GM10266 (cell line): ENCODE data around the gene SORCS1.
"Not testable (repeated sequence)": the region's sequence is repeated elsewhere in the genome, so short reads cannot be mapped to it uniquely, and the experiment has no call there.

Experiments used
- DNase-seq: peaks from one replicate; pipeline ENCODE4 v3.0.0; 2012; ENCODE audit errors: extremely low spot score
- TF ChIP-seq, protein P1 (sequence below): IDR thresholded peaks from 2 replicates; pipeline ENCODE4 v1.5.1; 2012; ENCODE audit warnings: mild to moderate bottlenecking, low read depth; ENCODE audit not compliant: control insufficient read depth, insufficient read depth; ENCODE audit errors: missing control alignments

SORCS1 gene

DNA sequence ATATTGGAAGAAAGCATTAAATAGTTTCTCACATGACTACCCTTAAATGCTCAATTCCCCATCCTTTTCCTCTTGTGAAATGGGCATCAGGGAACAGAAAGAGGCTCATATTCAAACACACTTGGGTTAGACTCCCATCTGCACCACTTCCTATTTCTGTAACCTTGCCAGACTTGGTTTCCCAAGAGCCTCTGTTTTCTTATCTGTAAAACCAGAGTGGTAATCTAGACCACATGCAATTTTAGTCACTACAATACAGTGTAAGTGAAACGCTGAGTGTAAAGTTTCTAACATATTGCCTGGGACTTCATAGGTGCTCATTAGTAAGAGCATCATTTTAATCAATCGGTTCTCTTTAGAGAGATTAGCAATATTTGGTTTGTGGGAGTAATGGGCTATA, 136.3 kb downstream of the SORCS1 start:
- no peak for DNase-seq
- TF ChIP-seq, protein P1, sequence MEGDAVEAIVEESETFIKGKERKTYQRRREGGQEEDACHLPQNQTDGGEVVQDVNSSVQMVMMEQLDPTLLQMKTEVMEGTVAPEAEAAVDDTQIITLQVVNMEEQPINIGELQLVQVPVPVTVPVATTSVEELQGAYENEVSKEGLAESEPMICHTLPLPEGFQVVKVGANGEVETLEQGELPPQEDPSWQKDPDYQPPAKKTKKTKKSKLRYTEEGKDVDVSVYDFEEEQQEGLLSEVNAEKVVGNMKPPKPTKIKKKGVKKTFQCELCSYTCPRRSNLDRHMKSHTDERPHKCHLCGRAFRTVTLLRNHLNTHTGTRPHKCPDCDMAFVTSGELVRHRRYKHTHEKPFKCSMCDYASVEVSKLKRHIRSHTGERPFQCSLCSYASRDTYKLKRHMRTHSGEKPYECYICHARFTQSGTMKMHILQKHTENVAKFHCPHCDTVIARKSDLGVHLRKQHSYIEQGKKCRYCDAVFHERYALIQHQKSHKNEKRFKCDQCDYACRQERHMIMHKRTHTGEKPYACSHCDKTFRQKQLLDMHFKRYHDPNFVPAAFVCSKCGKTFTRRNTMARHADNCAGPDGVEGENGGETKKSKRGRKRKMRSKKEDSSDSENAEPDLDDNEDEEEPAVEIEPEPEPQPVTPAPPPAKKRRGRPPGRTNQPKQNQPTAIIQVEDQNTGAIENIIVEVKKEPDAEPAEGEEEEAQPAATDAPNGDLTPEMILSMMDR: no peak

DNA sequence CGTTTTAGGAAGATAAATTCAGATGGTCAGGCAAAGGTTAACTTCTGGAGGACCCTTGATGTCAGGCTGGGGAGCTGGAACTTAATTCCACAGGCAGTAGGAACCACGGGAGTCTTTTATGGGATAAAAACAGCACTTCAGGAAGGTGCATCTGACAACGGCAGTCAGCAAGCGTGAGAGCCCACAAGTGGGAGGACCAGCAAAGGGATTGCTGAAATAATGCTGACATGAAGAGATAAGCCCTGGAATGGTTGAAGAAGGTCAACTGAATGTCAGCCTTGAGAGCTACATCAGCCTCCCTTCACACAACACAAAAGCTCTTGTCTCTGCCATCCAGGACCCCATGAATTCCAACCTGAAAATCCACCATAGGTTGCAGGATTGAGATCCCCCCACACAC, 138.8 kb downstream of the SORCS1 start:
- TF ChIP-seq, protein P1: no peak
- DNase-seq: no peak

GRCh38 chr10:107024033-107024432, 140.5 kb downstream of the SORCS1 start:
- DNase-seq: not testable (repeated sequence)

GRCh38 chr10:107022600-107023354, 141.7 kb downstream of the SORCS1 start:
- TF ChIP-seq, protein P1: no peak
- no peak for DNase-seq

DNA sequence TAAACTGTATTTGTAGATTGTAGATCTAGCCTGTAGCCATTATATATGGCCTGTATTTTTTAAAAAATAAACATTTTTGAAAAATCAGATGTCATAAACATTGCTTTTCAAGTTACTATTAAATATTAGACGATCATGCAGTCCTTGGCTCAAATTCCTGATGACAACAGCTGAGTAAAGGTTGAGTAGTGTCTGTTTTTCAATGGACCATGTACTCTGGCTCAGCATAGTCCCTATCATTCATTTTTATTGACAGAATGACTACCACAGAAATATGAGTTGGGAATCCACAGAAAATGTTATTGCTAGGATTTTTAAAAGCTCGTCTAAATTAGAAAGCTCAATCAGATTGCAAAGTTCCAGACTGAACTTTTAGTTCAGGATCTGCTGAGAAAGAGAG, 145.4 kb downstream of the SORCS1 start:
- TF ChIP-seq, protein P1: no peak
- DNase-seq: no peak

DNA sequence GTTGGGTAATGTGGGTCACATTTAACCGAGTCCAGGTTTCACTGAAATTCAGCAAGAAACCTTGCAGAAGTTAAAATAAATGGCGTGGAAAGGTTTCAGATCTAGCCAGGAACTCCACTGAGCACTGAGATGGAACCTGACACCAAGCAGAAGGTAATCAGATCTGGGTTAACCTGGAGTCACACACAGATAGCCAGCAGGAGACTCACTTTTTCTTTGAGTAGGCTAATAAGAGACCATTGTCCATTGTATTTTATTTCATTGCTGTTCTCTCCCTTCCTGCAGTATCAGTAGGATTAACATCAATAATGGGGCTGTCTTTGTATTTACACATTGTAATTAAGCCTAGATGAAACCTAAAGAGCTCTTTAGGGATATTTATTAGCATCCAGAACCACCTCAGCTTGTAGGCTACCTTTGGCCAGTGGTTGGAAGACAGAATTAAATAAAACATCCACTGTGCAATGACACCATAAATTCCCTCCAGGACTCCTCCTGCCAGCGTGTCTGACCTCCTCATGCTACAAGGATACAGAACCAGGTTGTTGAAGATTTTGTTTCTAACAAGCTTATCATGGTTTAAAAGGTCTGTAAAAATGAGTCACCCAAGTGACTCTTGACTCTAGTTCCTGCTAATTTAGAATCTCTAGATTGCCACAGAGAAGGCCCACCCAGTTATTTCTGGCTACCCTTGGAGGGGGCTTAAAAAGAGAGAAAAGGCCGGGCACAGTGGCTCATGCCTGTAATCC, 151.1 kb downstream of the SORCS1 start:
- TF ChIP-seq, protein P1: no peak
- no peak for DNase-seq

DNA sequence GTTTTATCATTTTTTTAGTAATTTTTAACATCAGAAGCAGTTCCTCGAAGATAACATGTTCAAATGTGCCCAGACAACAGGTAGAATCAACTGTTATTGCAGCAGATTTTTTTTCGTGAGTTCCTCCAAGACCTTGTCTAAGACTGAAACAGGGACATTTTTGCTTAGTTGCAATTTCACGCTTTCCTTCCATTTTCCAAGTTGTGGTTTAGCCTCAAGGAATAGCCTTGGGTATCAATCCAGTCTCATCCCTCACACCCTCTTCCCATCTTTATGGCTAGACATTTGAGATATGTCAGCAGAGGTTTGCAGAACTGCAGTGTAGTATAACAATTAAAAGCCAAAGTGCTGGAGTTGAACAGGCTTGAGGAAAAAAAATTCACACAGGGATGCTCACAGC, 152.5 kb downstream of the SORCS1 start:
- DNase-seq: no peak
- TF ChIP-seq, protein P1: no peak
